PFSK-1 (cell line): ENCODE results near the gene RASL10B.

ENCODE experiments used
- POLR2AphosphoS5 ChIP-seq: IDR thresholded peaks from 2 replicates; pipeline ENCODE4 v1.6.1; 2012; ENCODE audit warnings: low read depth, mild to moderate bottlenecking, control low read depth, low read length, moderate library complexity
- TAF1 ChIP-seq: IDR thresholded peaks from 2 replicates; pipeline ENCODE4 v1.6.1; 2012; ENCODE audit warnings: low read length, control low read depth, borderline replicate concordance; ENCODE audit not compliant: insufficient read depth

- TF ChIP-seq TAF1 (no peak), POLR2AphosphoS5 (no peak)
Measured at GRCh38 chr17:35736236-35736635, 4.8 kb downstream of the RASL10B start.
